ENCODE measurements around the gene SCAANT1.

SCAANT1 gene

DNA sequence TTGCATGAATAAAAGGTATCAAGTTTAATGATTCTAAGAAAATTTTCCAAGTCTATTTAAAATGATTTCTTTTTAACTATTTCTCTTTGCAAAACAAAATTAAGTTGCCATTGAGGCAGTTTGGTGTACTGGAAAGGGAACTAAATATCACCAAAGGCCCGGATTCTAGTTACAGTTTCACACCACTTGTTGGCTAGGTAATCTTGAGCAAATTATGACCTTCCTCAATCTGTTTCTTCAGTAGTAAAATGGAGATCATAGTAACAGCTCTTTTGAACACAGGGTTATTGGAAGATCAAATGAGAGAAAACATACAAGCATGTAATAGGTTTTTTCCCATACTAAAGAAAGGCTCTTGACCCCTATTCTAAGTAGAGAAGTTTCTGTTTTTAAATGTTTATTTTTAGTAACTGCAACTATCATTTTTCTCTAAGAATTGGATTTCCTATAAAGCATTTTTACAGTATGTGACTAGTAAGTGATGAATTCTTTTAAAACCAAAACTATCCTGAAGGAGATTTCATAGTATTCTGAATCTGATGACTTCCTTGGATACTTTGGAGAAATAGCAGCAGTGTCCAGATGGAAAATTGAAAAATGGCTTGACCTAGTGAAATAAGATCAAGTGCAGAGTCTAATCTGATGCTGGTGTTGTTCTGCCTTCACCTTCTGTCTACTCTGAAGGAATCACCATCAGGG is 15.7 kb downstream of the SCAANT1 start:
- DNase-seq, result no peak

DNA sequence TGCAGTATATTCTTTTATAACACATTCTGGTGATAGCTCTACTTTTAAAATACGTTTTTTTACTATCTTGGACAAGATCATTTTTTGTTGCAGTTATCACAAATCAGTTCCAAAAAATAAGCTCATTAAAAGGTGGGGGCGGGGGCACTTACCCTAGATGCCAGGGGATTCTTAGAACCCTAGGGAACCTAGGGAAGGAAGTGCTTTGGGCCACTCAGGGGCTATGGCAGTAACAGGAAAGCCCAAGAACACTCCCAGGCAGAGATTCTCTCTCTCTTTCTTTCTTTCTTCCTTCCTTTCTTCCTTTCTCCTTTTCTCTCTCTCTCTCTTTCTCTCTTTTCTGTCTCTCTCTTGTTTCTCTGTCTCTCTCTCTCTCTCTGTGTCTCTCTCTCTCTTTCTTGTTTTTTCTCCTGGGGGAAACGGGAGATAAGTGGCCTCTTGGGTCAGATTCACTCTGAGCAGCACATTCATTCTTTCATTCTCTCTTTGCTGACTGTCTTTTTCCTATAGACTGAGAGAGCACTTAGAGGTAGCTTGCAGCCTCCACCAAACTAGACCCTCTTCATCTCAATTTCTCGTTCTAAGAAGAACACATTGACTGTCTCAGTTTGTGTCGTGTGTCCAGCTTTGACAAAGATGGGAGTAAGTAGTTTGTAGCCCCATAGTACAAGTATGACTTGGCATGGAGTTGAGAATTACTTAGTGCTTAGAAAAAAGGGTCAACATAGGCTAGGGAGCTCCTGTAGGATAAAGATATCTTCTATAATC is 16.6 kb downstream of the SCAANT1 start:
- no peak for DNase-seq

DNA sequence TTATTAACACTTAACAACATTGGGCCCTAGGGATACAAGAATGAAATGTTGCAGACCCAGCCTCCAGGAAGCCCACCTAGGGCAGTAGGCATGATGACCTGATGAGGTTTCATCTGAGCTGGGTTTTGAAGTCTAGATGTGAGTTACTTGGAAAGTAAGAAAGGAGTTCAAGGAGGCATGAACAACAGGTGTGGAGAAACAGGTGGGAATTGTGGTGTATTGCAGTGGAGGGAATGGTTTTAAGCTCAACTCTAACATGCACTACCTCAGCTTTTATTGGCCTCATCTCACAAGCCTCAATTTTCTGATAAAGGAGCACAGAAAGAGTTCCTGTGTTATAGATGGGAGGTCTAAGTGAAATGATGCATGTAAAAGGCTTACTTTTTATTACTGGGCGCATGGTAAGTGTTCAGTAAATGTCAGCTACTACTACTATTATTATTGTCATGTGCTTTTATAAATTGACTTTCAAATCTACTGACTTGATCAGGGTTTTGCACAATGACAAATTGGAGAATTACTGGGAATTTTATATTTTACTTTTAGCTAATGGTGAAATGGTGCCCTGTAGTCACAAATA is 19.3 kb downstream of the SCAANT1 start:
- DNase-seq, result no peak

DNA sequence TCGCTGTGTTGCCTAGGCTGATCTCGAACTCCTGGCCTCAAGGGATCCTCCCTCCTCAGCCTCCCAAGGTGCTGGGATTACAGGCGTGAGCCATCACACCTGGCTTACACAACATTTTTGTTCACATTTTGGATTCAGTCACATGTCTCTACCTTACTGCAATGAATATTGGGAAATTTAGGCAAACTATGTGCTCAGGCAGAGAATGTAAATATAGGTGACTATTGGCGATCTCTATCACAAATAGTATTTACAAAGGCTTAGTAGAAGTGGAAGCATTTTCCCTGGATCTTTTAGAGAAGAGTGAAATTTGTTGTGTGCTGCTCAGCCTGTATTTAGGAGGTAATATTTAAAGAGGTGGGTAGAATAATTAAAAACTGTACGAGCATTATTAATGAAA is 20.7 kb downstream of the SCAANT1 start:
- DNase-seq, result no peak

DNA sequence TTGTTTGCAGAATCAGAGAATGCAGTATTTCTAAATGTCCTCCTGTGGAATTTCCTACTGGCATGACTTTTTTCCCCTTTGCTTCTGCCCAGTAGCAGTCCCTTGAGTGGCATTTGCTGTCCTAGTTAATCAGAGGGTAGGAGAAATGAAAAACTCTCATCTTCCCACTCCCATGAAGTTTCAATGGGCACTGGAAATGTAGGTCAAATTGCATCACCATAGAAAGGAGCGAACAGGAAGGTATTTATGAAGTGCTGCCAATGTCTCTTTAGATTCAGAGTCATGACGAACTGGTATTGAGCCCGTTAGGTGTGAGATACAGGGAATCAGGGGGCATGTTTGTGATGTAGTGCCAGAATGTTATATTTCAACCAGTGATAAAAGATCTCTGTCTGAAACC is 25.3 kb downstream of the SCAANT1 start:
- DNase-seq, result no peak

DNA sequence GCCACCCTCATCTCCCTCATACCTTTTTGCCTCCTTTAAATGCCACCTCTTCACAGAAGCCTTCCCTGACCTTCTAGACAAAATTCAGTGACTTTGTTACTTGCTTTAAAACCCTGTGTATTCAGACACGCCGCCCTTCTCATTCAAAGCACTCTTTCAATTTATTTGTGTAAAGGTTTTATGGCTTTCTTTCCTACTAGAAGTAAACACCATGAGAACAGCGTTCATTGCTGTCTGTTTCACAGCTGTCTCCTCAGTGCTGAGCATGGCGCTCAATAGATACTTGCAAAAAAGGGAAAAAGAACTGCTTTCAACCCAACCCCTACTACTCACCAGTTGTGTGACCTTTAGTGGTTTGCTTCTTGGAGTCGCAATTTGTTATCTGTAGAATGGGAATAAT is 31.5 kb downstream of the SCAANT1 start:
- DNase-seq, result no peak

DNA sequence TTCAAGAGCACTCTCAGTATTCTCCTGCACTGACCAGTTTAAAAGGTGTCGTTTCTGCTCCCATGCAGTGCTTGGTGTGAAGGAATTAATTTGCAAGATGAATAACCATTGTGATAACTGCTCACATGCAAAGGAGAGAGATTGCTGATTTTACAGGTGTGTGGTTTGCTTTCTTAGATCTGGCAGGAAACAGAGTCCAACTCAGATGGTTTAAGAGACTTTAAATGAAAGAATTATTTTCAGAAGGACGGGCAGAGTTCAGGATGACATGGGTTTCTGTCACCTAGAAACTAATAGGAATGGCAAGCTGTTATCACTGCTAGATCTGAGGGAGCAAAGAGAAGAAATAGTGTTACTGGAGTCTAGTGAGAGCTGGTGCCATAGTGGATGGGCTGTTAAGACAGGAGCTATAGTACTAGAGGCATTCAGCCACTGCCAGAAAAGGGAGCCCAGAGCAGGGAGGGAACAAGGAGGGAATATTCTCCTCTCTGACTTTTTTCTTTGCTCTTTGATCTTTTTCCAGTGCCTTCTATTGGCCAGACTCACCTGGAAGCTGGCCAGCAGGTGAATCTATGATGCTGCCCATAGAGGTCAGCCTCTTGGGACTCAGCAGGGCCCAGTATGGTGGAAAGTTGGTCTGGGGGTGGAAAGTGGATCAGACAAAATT is 33.7 kb downstream of the SCAANT1 start:
- DNase-seq, result no peak

DNA sequence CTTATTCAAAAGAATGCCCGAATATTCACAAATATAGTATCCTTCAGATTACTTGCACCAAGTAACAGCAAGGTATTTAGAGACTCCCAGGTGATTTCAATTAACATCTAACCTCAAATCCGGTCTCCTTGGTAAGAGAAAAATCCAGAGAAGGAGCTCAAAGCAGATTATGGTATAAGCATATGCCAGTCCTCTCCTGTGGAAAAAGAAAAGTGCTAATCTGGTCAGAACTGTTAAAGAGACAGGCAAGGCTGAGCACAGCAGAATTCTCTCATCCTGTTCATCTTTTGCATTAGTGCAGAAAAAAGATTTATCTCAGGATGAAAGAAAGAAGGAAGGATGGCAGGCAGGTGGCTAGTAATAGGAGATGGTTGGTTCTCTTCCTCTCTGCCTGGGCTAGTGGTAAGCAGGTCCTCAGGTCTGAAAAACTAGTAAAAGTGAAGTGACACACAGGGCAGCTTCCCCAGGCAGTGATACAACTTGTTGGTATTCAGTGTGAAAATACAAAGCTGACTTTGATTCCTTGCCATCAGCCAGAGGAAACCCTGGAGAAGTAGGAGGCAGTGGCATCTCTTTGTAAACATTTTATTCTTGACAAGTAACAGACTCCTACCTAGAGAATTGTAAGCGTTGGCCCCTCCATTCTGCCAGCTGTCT is 34.3 kb downstream of the SCAANT1 start:
- no peak for DNase-seq

DNA sequence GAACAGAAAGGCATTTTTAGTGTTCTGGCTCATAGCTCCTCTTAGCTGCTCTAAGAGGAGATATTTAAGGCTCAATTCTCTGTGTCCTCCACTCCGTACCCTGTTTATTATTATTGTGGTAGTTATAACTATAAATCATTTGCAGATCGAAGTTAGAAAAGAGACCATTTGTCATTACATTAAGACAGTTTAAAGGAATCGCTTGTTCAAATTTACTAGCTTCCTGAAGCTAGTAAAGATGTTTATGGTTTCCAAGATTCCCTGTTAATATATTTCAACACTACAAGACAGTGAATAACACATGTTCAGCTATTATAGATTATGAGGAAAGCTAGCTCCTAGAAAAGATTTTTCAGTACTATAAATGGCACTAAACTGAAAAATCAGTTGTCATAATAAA is 35.9 kb downstream of the SCAANT1 start:
- DNase-seq, result no peak

DNA sequence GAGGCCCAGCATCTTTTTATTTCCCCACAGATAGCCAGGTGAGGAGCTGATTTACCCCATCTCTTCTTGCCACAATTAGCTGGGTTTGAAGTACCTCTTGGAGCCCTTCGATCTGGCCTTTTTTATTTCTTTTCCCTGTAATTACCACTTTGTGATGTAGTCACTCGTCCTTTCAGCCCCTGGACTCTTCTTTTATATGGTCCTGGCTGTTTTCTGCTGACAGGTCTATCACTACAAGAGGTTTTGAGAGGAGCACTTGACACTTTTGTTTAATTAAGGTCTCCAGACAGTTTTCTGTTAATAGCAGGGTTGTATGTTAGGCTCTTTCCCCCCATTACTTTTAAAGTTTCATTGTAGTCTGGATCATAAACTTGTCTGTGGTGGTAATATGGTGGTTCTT is 36.7 kb downstream of the SCAANT1 start:
- DNase-seq, result no peak

DNA sequence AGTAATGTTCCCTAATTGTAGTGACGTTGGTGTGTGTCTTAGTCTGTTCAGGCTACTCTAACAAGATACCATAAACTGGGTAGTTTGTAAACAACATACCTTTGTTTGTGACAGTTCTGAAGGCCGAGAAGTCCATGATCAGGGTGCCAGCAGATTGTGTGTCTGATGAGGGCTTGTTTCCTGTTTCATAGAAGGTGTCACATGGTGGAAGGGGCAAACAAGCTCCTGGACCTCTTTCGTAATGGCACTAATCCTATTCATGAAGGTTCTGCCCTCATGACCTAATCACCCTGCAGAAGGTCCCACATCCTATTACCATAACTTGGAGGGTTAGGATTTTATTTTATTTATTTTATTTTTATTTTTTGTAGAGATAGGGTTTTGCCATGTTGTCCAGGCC is 37.4 kb downstream of the SCAANT1 start:
- no peak for DNase-seq

DNA sequence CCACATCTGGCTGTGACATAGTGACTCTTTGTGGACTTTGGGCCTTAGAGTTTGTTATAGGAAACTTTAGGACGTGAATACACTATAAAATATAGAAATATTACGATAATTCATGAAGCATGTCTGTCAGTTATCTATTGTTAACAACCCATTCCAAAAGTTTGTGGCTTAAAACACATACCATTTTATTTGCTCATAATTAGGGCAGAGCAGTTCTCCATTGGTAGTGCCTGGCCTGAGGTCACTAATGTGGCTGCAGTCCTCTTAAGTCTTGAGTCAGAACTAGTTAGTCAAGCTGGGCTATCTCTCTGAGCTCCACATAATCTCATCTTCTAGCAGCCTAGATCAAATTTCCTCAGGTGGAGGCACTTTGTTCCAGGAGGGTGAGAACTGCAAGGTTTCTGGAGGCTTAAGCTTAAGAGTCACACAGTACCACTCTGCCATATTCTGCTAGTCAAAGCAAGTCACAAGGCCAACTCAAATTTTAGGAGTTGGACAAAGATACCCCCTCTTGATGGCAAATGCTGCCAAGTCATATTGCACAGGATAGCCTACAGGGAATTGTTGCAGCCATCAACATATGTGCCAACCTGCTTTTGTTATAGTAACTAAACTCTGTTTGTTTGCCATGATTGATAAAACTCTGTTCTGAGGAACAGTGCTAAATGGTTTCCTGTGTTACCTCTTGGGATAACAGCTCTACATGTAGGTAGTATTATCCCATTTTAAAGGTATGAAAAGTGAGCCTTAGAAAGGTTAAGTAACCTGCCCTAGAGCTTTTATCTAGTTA is 39.9 kb downstream of the SCAANT1 start:
- no peak for DNase-seq

DNA sequence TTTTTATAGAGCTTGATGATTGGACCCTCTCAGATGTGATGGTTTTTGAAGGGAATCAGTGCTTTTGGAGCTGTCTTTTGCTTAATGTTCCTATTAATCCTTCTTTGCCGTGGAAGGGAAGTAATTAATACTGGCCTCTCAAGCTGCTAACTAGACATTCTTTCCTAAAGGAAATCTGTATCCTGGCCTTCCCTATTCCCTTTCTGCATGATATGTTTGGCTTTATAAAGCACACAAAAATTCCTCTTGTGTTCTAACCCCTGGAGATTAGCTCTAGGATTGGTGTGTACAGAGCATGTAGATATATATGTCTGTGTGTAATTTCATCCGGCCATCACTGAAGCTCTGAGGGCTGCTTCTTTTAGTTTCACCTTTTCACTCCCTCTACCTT is 41.6 kb downstream of the SCAANT1 start:
- DNase-seq, result no peak

DNA sequence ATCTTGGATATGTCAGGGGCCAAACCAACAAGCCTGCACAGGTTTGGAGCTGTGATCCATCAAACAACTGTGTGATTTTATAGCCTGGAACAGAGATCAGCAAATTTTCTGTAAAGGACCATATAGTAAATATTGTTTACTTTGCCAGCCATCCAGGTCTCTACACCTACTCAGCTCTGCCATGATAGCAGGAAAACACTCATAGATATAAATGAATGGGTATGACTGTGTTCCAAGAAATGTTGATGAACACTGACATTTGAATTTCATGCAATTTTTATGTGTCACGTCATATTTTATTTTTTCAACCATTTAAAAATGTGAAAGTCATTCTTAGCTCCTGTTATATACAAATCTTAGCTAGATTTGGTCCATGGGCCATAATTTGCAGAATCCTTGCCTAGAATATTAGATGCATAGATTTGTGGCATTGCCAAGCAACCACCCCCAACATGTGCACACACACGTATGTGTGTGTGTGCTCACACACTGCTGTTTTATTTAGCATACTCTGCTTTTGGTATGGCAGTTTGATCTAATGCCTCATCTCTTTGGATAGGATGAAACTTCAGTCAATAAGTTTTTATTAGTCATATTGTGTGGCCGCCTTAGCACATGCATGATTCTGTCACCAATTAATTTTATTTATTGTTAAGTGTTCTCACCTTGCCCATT is 42.1 kb downstream of the SCAANT1 start:
- DNase-seq, result no peak

DNA sequence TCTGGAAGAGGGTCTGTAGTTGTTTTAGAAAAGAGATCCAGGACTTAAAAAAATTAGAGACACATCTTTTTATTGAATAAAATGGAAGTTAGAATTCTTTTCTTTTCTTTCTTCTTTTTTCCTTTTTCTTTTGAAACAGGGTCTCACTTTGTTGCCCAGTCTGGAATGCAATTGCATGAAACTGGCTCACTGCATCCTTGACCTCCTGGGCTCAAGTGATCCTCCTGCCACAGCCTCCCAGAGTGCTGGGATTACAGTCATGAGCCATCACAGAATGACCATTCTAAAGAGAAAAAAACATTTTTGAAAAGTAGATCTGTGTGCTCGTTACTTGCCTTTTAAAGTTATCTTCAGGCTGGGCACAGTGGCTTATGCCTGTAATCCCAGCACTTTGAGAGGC is 45.0 kb downstream of the SCAANT1 start:
- no peak for DNase-seq

DNA sequence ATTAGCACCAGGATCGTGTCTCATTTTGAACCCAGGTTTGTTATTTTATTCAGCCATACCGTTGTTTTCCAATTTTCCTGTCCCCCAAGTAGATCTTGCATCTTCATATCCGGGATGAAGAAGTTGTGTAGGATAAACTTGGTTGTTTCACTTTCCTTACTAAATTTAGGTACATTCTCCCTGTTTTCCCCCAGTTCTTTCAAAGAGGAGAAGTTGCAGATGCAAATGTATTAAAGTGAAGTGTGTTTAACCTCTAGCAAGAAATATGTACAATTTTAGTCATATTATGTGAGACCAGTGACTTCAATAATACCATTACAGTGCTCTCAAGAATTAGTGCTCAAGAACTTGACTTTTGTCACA is 47.2 kb downstream of the SCAANT1 start:
- no peak for DNase-seq

DNA sequence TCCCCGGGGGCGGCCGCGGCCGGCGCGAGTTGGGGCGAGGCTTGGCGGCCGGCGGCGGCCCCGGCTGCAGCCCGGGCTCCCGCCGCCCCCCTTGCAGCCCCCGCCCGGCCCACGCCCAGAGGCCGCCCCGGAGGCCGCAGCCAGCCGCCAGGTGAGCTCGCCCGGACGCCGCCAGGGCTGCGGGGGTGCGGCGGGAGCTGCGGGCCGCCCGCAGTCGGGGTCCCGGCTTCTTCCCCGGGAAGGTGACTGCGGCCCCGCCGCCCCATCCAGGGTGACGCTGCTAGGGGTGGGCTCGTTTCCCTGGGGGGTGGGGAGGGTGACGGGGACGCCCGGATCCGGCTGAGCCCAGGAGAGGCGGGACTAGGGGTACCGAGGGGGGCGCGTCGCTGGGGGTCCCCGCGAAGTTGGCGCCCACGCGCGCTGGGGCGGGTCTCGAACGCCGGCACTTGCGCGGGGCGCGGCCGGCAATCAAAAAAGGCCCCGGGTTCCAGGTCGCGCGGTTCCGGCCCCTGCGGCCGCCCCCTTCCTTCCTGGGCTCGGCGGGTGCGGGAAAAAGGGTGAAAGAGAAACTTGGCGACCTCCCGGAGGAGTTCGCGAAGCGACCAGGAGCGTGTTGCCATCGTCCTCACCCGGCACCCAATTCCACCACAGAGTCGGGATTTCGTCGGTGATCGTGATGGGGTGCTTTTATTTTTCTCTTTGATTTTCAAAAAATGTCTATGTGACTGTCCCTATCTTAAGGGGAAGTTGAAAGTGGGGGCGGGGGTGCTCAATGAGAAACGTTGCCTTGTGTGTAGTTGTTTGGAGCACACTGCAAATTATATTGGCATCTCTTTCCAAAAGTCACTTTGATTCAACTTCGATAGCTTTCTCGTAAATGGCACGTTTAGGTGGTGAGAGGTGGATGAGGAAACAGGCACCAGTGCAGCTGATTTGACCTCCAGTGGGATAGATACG is 47.9 kb downstream of the SCAANT1 start:
- DNase-seq, result peak; percentile 73

DNA sequence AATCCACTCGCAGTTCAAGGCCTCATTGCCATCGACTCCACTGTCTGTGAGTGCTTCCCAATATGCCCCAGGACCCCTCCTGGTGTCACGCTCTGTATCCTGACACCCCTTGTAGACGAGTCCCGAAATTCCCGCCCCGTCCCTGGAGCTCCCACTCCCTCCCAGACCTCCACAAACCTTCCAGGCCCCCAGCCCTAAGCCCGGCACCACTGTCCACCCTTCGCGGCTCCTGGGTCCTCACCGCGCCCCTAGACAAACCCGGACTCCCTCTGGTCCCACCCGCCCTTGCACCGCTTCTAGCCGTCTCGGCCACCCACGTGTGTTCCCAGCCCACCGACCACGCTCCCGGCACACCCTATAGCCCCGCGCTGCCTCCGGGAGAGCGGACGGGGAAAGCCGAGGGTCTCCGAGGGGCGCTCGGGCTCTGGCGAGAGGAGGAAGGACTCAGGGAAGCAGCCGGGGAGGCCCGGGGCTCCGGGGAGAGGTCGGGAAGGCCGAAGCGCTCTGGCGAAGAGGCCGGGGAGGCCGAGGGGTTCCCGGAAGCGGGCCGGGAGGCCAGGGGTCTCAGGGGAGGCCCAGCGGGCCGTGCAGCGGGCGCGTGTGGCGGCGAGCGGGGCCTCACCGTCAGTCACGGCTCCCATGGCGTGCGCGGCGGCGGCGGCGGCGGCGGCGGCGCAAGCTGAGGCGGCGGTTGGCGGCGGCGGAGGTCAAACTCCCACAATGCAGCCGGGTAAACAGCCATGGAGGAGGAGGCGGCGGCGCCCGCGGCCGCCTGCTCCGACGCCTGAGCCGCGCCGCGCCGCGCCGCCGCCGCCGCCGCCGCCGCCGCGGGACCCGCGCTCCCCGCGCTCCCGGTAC is 48.8 kb downstream of the SCAANT1 start, which contains the start of the genes ATXN7 and THOC7:
TSS of gene ATXN7 (plus strand) at position 718 of the 858 bp plus-strand sequence. CDS start 48,732 bp downstream, outside the sequence.
TSS of gene THOC7 (minus strand) at position 656 of the 858 bp plus-strand sequence. CDS start at position 641, 15 bp downstream.
- DNase-seq, result peak; percentile 80

DNA sequence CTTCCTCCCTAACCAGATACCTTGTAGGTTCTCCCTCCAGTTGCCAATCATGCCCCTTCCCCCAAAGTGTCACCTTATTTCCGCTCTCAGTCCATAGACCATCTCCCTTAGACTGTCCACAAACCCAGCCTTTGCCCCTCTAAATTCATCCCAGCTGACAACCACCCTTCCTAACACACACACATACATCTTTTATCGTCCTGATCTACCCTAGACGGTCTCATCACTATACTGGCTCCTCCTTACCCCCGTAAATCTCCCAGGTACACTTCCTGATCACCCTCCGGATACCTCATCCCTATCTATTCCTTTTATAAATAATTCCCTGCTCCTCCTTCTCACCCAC is 49.4 kb downstream of the SCAANT1 start:
- DNase-seq, result no peak

Data from left hindlimb (tissue), 1 donor.